A673 (cell line): ENCODE results near the gene PEDS1. TPM values are rescaled to one million over a fixed set of nuclear protein-coding genes. Genes with fewer than 3 reads are reported as not detected.

ENCODE experiments used
- BruUV-seq: library from RNA; stranded (reverse); fragments of 400-500 nt; replicated peaks from 2 replicates; lab custom pipeline; 2021; lab: Mats Ljungman, UMichigan
- CTCF ChIA-PET: fragments of 300-600 bp; sonication (Branson Sonifier 250); formaldehyde crosslinking; loops from one replicate; lab custom pipeline; 2022; ENCODE audit warnings: antibody characterized with exemption; lab: Charles Lee
- POLR2A ChIA-PET: fragments of 300-600 bp; sonication (Branson Sonifier 250); formaldehyde crosslinking; loops from one replicate; lab custom pipeline; 2022; ENCODE audit warnings: antibody characterized with exemption; ENCODE audit not compliant: low non-redundant PET; lab: Charles Lee
- DNase-seq: peaks from one replicate; pipeline ENCODE4 v3.0.0-alpha.2; 2015; ENCODE audit warnings: low spot score
- H3K27ac ChIP-seq: fragments of 200-600 bp; sonication (generic); 2 replicates; pipeline ENCODE4 v1.5.1; 2016; ENCODE audit warnings: mixed run types, low read depth, mild to moderate bottlenecking, mixed read lengths, antibody characterized with exemption, low read length; ENCODE audit not compliant: poor library complexity, severe bottlenecking
- H3K27me3 ChIP-seq: fragments of 200-600 bp; sonication (generic); replicated peaks from 2 replicates; pipeline ENCODE4 v1.6.1; 2017; ENCODE audit warnings: mixed run types, low read depth, mild to moderate bottlenecking, mixed read lengths, antibody characterized with exemption, low read length; ENCODE audit not compliant: insufficient read depth, poor library complexity
- H3K36me3 ChIP-seq: fragments of 200-600 bp; sonication (generic); 2 replicates; pipeline ENCODE4 v1.6.1; 2016; ENCODE audit warnings: mixed run types, mild to moderate bottlenecking, mixed read lengths, antibody characterized with exemption, low read length; ENCODE audit not compliant: insufficient read depth, poor library complexity, severe bottlenecking
- H3K4me1 ChIP-seq: fragments of 200-600 bp; sonication (generic); 2 replicates; pipeline ENCODE4 v1.6.1; 2017; ENCODE audit warnings: mixed run types, mild to moderate bottlenecking, mixed read lengths, antibody characterized with exemption, low read length; ENCODE audit not compliant: insufficient read depth, poor library complexity, severe bottlenecking
- H3K4me3 ChIP-seq: fragments of 200-600 bp; sonication (generic); 2 replicates; pipeline ENCODE4 v1.5.1; 2016; ENCODE audit warnings: low read depth, mixed run types, mild to moderate bottlenecking, mixed read lengths, low read length; ENCODE audit not compliant: poor library complexity, severe bottlenecking
- H3K9me3 ChIP-seq: fragments of 200-600 bp; sonication (generic); 2 replicates; pipeline ENCODE4 v1.6.1; 2016; ENCODE audit warnings: mixed run types, low read depth, mild to moderate bottlenecking, mixed read lengths, antibody characterized with exemption, low read length; ENCODE audit not compliant: poor library complexity, severe bottlenecking
- CTCF ChIP-seq: fragments of 300-800, 200-600 bp; sonication (generic); conservative IDR thresholded peaks from 2 replicates; pipeline ENCODE4 v1.5.1; 2017; ENCODE audit warnings: low read depth, mild to moderate bottlenecking, antibody characterized with exemption, low read length, moderate library complexity, mixed read lengths
- EZH2 ChIP-seq: fragments of 200-600 bp; sonication (generic); IDR thresholded peaks from 2 replicates; pipeline ENCODE4 v1.6.1; 2017; ENCODE audit warnings: borderline replicate concordance, low read depth, mild to moderate bottlenecking, mixed read lengths, antibody characterized with exemption, low read length; ENCODE audit not compliant: poor library complexity, severe bottlenecking
- intact Hi-C: fragments of 100-400 bp; cut with micrococcal nuclease; formaldehyde crosslinking; loops from one replicate; pipeline ENCODE4 v1.10.0; 2022; ENCODE audit not compliant: unreplicated experiment
- total RNA-seq: library from RNA; stranded (reverse); gene quantifications from 2 replicates; pipeline ENCODE4 v1.2.3, GENCODE V29; 2021

Gene PEDS1
- total RNA-seq, 1 experiment from 2014 or later, result 25.9 TPM

DNA sequence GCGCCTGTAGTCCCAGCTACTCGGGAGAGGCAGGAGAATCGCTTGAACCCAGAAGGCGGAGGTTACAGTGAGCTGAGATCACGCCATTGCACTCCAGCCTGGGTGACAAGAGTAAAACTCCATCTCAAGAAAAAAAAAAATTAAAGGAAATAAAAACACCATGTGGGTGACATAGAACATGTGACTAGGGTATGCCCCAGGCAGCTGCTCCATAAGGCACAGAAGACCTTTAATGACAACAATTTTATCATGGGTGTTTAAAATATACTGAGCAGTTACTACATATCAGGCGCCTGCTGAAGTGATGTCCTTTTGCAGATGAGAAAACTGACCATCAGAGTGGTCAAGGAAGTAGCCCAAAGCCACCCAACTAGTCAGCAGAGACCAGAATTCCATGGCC, 8.0 kb downstream of the PEDS1 start:
- ChIA-PET CTCF (no interaction called here), POLR2A (no interaction called here)
- Histone ChIP-seq H3K27me3 (no peaks in the 10 kb centered on the region), H3K36me3 (peaks cover 25% of the 10 kb centered on the region), H3K27ac (no peak overlapping the region), H3K4me3 (no peak overlapping the region), H3K9me3 (no peaks in the 10 kb centered on the region), H3K4me1 (peaks cover 7% of the 10 kb centered on the region)
- no peak for DNase-seq
- BruUV-seq, result no TSS peak
- intact Hi-C loops, result no loop called here
- no peak for TF ChIP-seq EZH2
- TF ChIP-seq CTCF, result no peak

DNA sequence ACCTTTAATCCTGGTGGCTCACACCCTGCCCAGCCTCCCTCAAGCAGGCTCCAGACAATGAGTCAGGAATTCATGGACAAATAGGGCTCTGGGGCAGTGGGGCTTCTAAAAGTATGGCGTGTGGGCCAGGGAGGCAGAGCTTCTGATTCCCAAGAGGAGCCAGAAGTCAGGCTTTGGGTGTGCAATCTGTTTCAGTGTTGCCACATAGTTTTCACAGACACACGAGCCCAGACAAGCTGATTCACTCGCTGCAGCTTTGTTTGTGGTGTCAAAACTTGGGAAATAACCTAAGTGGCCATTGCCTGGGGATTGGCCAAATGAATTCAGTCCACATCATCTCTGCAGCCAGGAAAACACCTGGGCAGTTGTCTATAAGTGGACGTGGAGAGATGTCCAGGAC, 9.2 kb downstream of the PEDS1 start:
- POLR2A ChIA-PET, result no interaction called here
- H3K4me1 ChIP-seq, result peaks cover 7% of the 10 kb centered on the region
- no peak for DNase-seq
- peak overlapping the region; percentile 26 for H3K27ac ChIP-seq
- H3K9me3 ChIP-seq, result no peaks in the 10 kb centered on the region
- H3K4me3 ChIP-seq, result no peak overlapping the region
- TF ChIP-seq EZH2 (no peak), CTCF (no peak)
- BruUV-seq, result no TSS peak
- peaks cover 25% of the 10 kb centered on the region for H3K36me3 ChIP-seq
- CTCF ChIA-PET, result no interaction called here
- intact Hi-C loops, result no loop called here
- H3K27me3 ChIP-seq, result no peaks in the 10 kb centered on the region

DNA sequence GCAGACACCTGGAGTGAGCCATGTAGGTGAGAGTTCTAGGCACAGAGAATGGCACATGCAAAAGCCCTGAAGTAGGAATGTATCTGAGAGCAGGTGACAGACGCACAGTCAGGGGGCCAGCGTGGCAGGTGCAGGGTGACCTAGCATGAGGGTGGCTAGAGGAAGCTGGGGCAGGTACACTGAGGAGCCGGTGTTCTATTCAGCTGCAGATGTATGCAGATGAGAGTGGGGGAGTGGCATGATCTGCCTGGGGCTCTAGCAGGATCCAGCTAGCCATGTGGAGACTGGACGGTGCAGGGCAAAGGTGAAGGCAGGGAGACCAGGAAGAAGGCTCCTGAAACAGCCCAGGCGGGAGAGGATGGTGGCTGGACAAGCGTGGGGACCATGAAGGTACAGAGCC, 10.7 kb downstream of the PEDS1 start:
- peaks cover 19% of the 10 kb centered on the region for H3K36me3 ChIP-seq
- BruUV-seq, result no TSS peak
- peaks cover 7% of the 10 kb centered on the region for H3K4me1 ChIP-seq
- ChIA-PET CTCF (no interaction called here), POLR2A (no interaction called here)
- intact Hi-C loops, result no loop called here
- TF ChIP-seq EZH2 (no peak), CTCF (no peak)
- no peaks in the 10 kb centered on the region for H3K27me3 ChIP-seq
- no peak overlapping the region for H3K27ac ChIP-seq
- no peak for DNase-seq
- H3K4me3 ChIP-seq, result no peak overlapping the region
- no peaks in the 10 kb centered on the region for H3K9me3 ChIP-seq
